Measurements from ENCODE around the gene OGFR. TPM values are rescaled to one million over a fixed set of nuclear protein-coding genes. Genes with fewer than 3 reads are reported as not detected.

Gene OGFR
- total RNA-seq, 1 donor from 2014 or later: 96.5 TPM

DNA sequence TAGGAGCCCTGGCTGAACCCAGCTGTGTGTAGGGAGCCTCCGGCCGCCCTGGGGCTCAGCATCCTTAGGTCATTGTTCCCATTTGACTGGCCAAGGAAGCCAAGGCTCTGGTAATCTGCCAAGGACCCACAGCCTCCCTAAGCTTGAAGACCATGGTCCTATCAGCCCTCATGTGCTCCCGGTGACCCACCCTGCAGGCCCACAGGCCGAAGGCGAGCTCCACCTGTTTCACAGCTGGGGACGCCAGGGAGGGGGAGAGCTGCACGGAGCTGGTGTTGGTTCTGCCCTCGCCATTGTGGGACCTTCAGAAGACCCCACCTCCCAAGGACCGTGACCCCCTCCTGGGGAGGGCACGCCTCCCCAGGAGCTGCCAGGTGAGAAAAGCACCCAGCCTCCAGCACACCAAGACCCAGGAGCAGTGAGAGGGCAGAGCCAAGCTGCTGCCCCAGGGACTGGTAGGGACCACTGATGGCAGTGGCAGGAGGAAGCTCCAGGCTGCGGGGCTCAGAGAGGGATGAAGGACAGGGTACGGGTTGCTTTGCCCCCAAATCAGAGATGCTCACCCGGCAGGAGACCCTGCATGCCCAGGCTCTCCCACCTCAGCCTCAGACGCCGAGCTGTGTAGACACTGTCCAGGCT lies 39.1 kb upstream of the OGFR start:
- DNase-seq (ENCODE audit: low read depth): no peak
- no peak for TF ChIP-seq EZH2 (IDR thresholded peaks at IDR 0.05; ENCODE audit: insufficient read depth, low read length)
- TF ChIP-seq CTCF (IDR thresholded peaks at IDR 0.05; ENCODE audit: insufficient read depth, low read depth, low read length): no peak
- H3K4me3 ChIP-seq (ENCODE audit: insufficient read depth, low read depth, low read length): no peak overlapping the region
- H3K27ac ChIP-seq (ENCODE audit: low read depth, low read length): no peak overlapping the region
- no peak overlapping the region for H3K4me2 ChIP-seq (ENCODE audit: low read length)
- H3K79me2 ChIP-seq (ENCODE audit: insufficient read depth, low read length): no peaks in the 10 kb centered on the region
- peaks cover 3% of the 10 kb centered on the region for H3K4me1 Mint-ChIP-seq (ENCODE audit: low read depth, unreplicated experiment)
- H3K36me3 ChIP-seq (ENCODE audit: insufficient read depth, low read length): no peaks in the 10 kb centered on the region
- H3K36me3 Mint-ChIP-seq (ENCODE audit: low read depth, unreplicated experiment): no peaks in the 10 kb centered on the region
- no peaks in the 10 kb centered on the region for H4K20me1 ChIP-seq (ENCODE audit: insufficient read depth, low read length)
- peaks cover 30% of the 10 kb centered on the region for H3K27me3 Mint-ChIP-seq (ENCODE audit: low read depth, unreplicated experiment)
- no peak overlapping the region for H3K4me3 Mint-ChIP-seq (ENCODE audit: unreplicated experiment)
- FAIRE-seq: no peak
- H3K27ac Mint-ChIP-seq (ENCODE audit: unreplicated experiment): no peak overlapping the region
- H3K9me3 Mint-ChIP-seq (ENCODE audit: unreplicated experiment): no peaks in the 10 kb centered on the region
- H3K4me1 ChIP-seq (ENCODE audit: insufficient read depth, low read length): peaks cover 9% of the 10 kb centered on the region
- H3K27me3 ChIP-seq (ENCODE audit: insufficient read depth, low read length): peaks cover 6% of the 10 kb centered on the region
- H3K9ac ChIP-seq (ENCODE audit: low read length): no peak overlapping the region
- H3K9me3 ChIP-seq (ENCODE audit: insufficient read depth, low read depth, low read length): no peaks in the 10 kb centered on the region
- no peak overlapping the region for H2AFZ ChIP-seq (ENCODE audit: low read depth, low read length)

DNA sequence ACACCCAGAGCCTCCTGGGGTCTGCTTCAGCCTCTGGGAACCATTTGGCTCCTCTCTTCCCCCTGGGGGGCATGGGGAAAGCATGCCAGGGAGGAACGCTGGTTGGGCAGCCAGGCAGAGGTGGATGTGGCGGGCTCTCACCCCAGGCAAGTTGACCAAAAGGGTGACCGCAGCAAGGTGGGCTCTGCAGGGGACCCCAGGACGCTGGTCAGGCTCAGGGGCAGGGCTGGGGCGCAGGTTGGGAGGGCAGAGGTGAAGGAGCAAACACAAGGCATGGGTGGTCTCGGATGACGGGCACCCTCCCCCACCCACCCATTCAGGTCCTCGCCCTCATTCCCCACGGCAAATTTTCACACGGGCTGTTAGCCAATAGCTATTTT lies 38.6 kb upstream of the OGFR start:
- TF ChIP-seq CTCF (IDR thresholded peaks at IDR 0.05; ENCODE audit: insufficient read depth, low read depth, low read length) (no peak), EZH2 (IDR thresholded peaks at IDR 0.05; ENCODE audit: insufficient read depth, low read length) (no peak)
- peaks cover 9% of the 10 kb centered on the region for H3K4me1 ChIP-seq (ENCODE audit: insufficient read depth, low read length)
- H3K4me1 Mint-ChIP-seq (ENCODE audit: low read depth, unreplicated experiment): peaks cover 2% of the 10 kb centered on the region

GRCh38 chr20:62766716-62767115 lies 37.9 kb upstream of the OGFR start:
- DNase-seq (ENCODE audit: low read depth): no peak
- H3K79me2 ChIP-seq (ENCODE audit: insufficient read depth, low read length): no peaks in the 10 kb centered on the region
- peaks cover 11% of the 10 kb centered on the region for H3K27me3 ChIP-seq (ENCODE audit: insufficient read depth, low read length)
- H4K20me1 ChIP-seq (ENCODE audit: insufficient read depth, low read length): no peaks in the 10 kb centered on the region
- TF ChIP-seq CTCF (IDR thresholded peaks at IDR 0.05; ENCODE audit: insufficient read depth, low read depth, low read length) (no peak), EZH2 (IDR thresholded peaks at IDR 0.05; ENCODE audit: insufficient read depth, low read length) (no peak)
- H3K9me3 Mint-ChIP-seq (ENCODE audit: unreplicated experiment): no peaks in the 10 kb centered on the region
- H2AFZ ChIP-seq (ENCODE audit: low read depth, low read length): no peak overlapping the region
- no peak overlapping the region for H3K4me3 Mint-ChIP-seq (ENCODE audit: unreplicated experiment)
- no peak overlapping the region for H3K4me2 ChIP-seq (ENCODE audit: low read length)
- H3K4me1 Mint-ChIP-seq (ENCODE audit: low read depth, unreplicated experiment): peaks cover 1% of the 10 kb centered on the region
- H3K9me3 ChIP-seq (ENCODE audit: insufficient read depth, low read depth, low read length): no peaks in the 10 kb centered on the region
- peaks cover 9% of the 10 kb centered on the region for H3K4me1 ChIP-seq (ENCODE audit: insufficient read depth, low read length)
- no peak overlapping the region for H3K27ac ChIP-seq (ENCODE audit: low read depth, low read length)
- H3K27me3 Mint-ChIP-seq (ENCODE audit: low read depth, unreplicated experiment): peaks cover 30% of the 10 kb centered on the region
- H3K9ac ChIP-seq (ENCODE audit: low read length): no peak overlapping the region
- H3K36me3 Mint-ChIP-seq (ENCODE audit: low read depth, unreplicated experiment): no peaks in the 10 kb centered on the region
- no peak for FAIRE-seq
- no peak overlapping the region for H3K4me3 ChIP-seq (ENCODE audit: insufficient read depth, low read depth, low read length)
- H3K27ac Mint-ChIP-seq (ENCODE audit: unreplicated experiment): no peak overlapping the region
- no peaks in the 10 kb centered on the region for H3K36me3 ChIP-seq (ENCODE audit: insufficient read depth, low read length)

More for the DNA sequence above, 38.6 kb upstream of the OGFR start:
- H3K79me2 ChIP-seq (ENCODE audit: insufficient read depth, low read length): no peaks in the 10 kb centered on the region
- DNase-seq (ENCODE audit: low read depth) (no peak), FAIRE-seq (no peak)
- no peak overlapping the region for H3K4me2 ChIP-seq (ENCODE audit: low read length)
- no peaks in the 10 kb centered on the region for H3K9me3 ChIP-seq (ENCODE audit: insufficient read depth, low read depth, low read length)
- H3K4me3 Mint-ChIP-seq (ENCODE audit: unreplicated experiment): no peak overlapping the region
- H3K9me3 Mint-ChIP-seq (ENCODE audit: unreplicated experiment): no peaks in the 10 kb centered on the region
- H3K27me3 Mint-ChIP-seq (ENCODE audit: low read depth, unreplicated experiment): peaks cover 30% of the 10 kb centered on the region
- H3K9ac ChIP-seq (ENCODE audit: low read length): no peak overlapping the region
- H4K20me1 ChIP-seq (ENCODE audit: insufficient read depth, low read length): no peaks in the 10 kb centered on the region
- H3K27ac Mint-ChIP-seq (ENCODE audit: unreplicated experiment): no peak overlapping the region
- H3K36me3 ChIP-seq (ENCODE audit: insufficient read depth, low read length): no peaks in the 10 kb centered on the region
- H3K27ac ChIP-seq (ENCODE audit: low read depth, low read length): no peak overlapping the region
- no peak overlapping the region for H2AFZ ChIP-seq (ENCODE audit: low read depth, low read length)
- H3K36me3 Mint-ChIP-seq (ENCODE audit: low read depth, unreplicated experiment): no peaks in the 10 kb centered on the region
- peaks cover 6% of the 10 kb centered on the region for H3K27me3 ChIP-seq (ENCODE audit: insufficient read depth, low read length)
- H3K4me3 ChIP-seq (ENCODE audit: insufficient read depth, low read depth, low read length): no peak overlapping the region

Data from astrocyte (in vitro differentiated cells and primary cell).